SIG-M5 treated with dmso at 0.1 percent for 504 hours (cell line): ENCODE results near the gene CRYGB.
"Not testable (repeated sequence)": the region's sequence is repeated elsewhere in the genome, so short reads cannot be mapped to it uniquely, and the experiment has no call there.

Source experiments
- DNase-seq: peaks from one replicate; lab custom pipeline; 2025; ENCODE audit not compliant: unreplicated experiment; lab: John Stamatoyannopoulos, UW

The CRYGB gene

DNA sequence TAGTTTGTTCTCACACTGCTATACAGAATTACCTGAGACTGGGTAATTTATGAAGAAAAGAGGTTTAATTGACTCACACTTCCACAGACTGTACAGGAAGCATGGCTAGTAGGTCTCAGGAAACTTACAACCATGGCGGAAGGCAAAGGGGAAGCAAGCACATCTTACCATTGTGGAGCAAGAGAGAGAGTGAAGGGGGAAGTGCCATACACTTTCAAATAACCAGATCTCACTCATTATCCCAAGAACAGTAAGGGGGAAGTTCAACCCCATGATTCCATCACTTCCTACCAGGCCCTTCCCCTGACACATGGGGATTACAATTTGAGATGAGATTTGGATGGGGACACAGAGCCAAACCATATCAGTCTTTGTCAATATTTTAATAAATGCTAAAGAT, 5.0 kb upstream of the CRYGB start:
- peak; percentile 4 for DNase-seq

- no peak for DNase-seq
Observed at GRCh38 chr2:208150094-208150493, 4.1 kb upstream of the CRYGB start.

GRCh38 chr2:208148803-208149202, 2.8 kb upstream of the CRYGB start:
- no peak for DNase-seq

DNA sequence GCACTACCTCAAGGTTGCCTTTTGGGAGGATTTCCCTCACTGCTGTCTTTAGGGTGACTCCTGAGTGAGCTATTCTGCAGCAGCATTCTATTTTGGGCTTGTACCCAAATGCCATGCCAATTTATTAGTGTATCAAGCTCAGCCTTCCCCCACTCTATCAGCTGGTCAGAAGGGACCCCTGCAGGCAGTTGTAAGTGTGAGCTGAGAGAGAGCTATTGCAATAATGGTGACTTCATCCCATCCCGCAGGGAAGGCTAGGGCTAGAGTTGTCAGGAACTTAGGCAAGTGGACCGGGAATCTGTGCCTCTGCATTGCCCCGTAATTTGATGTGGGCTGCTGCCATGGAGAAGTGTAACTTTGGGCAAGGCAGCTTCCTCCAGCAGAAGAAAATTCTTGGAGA, 1.8 kb upstream of the CRYGB start:
- no peak for DNase-seq

GRCh38 chr2:208147008-208147407, 1.1 kb upstream of the CRYGB start:
- no peak for DNase-seq

DNA sequence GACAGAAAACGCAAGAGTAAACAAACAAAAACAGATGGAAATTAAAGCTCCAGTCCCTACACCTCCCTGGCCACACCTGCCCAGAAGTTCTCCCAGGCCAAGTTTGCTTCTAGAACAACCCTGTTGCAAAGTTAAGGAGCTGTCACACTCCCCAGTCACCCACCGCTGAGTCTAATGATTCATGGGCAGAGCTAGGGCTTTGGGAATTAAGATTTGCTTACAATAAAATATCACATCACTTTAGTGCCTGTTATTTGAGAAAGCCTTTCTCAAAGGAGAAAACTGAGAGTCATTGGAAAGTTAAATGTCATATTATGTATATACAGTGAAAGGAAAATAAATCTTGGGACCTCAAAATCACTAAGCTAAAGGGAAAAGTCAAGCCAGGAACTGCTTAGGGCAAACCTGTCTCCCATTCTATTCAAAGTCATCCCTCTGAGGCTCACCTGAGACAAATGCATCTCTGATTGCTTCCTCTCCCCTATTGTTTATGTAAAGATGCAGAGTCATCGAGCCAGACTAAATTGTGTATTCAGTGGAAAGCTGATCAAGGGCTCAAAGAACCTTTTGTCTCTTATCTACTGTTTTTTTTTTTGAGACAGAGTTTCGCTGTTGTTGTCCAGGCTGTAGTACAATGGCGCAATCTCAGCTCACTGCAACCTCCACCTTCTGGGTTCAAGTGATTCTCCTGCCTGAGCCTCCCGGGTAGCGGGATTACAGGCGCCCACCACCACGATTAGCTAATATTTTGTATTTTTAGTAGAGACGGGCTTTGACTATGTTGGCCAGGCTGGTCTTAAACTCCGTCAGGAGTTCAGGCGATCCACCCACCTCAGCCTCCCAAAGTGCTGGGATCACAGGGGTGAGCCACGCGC, 2.8 kb downstream of the CRYGB start:
- no peak for DNase-seq

DNA sequence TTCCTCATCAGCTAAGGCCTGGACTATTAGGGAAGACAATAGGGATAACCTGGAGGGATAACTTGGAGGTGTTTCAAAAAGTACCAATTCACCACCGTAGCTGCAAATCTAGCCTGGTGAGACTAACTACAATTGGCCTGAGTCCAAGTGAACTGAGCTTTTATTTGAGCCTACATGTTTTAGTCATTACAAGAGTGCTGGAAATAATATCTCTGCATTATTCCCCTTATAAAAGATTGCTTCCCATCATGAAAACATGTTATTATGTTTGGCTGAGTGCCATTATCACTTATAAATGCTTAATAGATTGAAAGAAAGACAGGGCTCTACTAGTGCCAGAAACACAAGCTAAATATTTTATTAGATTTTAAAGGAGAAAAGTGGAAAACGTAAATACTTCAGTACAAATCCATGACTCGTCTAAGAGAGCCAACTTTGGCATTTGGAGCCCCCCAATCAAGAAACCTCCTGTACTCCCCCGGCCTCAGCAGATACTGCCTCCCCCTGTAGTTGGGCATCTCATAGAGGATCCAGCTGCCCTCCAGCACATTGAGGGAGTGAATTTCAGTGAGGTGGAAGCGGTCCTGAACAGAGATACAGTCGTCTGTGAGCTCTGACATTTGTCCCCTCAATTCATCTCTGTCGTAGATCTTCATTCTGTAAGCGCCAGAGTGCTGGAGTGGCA, 3.6 kb downstream of the CRYGB start:
- DNase-seq: no peak

DNA sequence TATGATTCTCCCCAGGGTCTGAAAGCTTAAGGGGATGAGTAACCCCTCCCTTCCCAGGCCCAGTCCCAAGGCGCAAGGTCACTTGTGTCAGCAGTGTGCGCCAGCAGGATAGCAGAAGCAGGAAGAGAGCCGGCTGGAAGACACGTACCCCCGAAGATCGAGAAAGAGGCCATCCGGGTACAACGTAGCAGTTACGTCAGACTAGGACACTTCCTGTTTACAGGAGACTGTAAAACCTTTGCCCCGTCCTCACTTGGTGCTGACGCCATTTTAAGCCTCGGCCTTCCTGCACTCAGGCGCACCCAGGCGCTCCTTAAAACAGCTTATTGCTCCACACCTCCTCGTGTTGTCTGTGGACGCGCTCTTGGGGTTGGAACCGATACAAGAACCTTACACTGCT, 6.5 kb downstream of the CRYGB start:
- DNase-seq: no peak

DNA sequence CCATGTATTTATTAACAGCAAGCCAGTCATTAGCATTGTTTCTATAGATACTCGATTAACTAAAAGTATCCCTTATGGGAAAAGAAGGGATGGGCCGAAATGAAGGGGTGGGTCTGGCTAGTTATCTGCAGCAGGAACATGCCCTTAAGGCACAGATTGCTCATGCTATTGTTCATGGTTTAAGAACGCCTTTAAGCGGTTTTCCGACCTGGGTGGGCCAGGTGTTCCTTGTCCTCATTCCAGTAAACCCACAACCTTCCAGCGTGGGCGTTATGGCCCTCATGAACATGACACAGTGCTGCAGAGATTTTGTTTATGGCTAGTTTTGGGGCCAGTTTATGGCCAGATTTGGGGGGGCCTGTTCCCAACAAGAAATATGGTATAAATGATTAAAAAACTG, 7.6 kb downstream of the CRYGB start:
- not testable (repeated sequence) for DNase-seq

DNA sequence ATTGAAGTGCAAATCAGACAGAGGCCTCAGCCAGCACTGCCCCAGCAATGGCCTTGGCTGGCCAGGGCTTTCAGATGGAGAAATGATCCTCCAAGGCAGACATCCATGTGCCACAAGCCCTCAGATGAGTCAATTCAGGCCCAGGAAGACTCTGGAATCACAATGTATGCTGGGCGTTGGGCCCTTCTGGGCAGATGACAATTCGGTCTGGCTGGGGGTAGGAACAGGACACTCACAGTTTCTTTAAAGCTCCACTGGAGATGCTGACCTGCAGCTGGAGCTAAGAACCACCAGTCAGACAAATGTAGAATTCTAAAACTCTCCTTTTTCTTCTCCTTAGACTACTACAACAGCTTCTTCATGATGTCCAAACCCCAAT, 9.3 kb downstream of the CRYGB start:
- DNase-seq: no peak

GRCh38 chr2:208135794-208136715, 9.9 kb downstream of the CRYGB start:
- no peak for DNase-seq

- peak; percentile 64 for DNase-seq
Observed at GRCh38 chr2:208134928-208135586, 10.9 kb downstream of the CRYGB start.

GRCh38 chr2:208130712-208131110, 15.2 kb downstream of the CRYGB start:
- no peak for DNase-seq

DNA sequence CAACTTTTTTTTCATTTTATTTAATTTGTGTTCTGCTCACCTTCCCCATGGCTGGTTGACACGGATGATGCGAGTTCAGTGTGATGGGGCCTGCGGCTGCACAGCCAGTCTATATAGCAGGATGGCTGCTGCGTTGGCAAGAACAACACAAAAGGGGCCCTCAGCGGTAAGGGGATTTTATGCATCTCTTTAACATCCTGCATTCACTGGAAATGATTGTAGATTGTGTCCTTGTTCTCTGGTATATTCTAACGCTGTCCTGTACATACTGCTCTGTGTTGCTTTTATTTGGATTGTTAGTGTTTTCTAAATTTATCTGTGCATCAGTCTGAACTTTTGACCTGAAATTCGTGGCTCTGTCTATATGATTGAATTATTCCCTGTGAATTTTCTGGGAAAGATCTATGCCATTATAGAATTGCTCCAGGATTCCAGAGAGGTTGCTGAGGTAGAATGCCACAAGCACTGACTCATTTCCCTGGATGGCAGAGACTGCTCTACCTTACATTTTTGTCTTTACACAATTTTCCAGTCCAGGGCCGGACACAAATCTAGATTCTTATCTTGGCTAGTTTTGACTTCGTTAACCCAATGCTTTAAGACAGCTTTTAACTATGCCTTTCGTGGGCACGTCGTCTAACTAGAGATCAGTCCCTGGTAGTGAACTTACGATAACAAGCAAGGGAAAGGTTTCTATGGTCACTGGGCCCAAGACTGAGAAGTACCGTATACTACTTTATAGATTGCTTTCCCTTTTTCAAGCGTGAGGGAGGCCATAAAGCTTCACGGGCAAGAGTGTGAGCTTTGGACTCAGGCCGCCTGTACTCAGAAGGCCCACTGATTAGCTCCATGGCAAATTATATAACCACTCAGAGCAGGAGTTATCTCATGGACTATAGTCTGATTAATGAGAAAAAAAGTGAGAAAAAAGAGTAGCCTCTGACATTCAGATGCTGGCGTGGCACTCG, 15.9 kb downstream of the CRYGB start, which contains the start of gene CRYGC:
Gene CRYGC, minus strand, starts transcription at position 85 of the 968 bp plus-strand sequence. Its CDS starts 36 bp downstream, at position 49.
- DNase-seq: no peak

DNA sequence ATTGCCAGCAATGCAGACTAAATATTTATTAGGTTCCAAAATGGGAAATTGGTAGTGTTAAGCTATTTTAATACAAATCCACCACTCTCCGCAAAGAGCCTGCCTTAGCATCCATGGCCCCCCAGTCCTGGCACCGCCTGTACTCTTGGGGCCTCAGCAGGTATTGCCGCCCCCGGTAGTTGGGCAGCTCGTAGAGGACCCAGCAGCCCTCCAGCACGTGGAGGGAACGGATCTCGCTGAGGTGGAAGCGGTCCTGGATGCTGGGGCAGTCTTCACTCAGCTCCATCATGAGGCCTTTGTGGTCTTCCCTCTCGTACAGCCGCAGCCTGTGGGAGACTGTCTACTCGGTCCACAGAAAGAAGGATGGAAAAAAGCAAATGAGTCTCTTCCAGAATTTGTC, 17.8 kb downstream of the CRYGB start:
- DNase-seq: no peak

DNA sequence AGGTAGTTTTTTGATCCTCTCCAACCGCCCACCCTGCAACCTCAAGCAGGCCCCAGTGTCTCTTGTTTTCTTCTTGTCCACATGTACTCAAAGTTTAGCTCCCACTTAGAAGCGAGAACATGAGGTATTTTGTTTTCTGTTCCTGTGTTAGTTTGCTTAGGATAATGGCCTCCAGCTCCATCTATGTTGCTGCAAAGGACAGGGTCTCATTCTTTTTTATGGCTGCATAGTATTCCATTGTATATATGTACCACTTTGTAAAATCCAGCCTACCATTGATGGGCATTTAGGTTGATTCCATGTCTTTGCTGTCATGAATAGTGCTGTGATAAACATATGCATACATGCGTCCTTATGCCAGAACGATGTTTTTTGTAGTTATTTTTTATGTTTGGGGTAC, 18.9 kb downstream of the CRYGB start:
- DNase-seq: no peak

- DNase-seq: no peak
Observed at GRCh38 chr2:208125251-208125650, 20.7 kb downstream of the CRYGB start.

DNA sequence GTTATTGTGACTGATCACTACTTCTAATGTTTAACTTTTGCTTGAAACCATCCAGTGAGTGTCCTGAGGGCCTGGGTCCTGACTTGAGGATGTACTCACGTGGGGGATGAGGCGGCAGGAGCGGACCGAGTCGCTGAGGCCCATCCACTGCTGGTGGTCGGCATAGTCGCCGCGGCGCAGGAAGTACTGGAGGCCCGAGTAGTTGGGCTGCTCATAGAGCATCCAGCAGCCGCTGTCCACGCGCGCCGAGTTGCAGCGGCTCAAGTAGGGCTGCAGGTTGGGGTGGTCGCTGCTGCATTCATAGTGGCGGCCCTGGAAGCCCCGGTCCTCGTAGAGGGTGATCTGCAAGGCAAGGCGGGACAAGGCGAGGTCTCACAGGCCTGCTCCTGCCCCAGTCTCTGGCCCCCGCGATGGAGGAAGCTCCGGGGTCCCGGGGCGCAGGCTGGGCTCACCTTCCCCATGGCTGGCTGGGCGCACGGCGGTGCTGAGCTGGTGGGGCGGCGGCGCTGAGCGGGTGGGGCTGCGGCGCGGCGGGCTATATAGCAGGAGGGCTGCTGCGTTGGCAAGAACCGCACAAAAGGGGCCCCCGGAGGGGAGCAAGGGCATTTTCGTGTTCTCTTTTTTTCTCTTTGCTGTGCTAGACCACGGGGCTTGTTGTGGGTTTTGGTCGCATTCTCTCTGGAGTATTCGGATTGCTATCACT, 21.8 kb downstream of the CRYGB start, which contains the start of gene CRYGD:
Gene CRYGD, minus strand, starts transcription at position 512 of the 703 bp plus-strand sequence. Its CDS starts 51 bp downstream, at position 461.
- not testable (repeated sequence) for DNase-seq

DNA sequence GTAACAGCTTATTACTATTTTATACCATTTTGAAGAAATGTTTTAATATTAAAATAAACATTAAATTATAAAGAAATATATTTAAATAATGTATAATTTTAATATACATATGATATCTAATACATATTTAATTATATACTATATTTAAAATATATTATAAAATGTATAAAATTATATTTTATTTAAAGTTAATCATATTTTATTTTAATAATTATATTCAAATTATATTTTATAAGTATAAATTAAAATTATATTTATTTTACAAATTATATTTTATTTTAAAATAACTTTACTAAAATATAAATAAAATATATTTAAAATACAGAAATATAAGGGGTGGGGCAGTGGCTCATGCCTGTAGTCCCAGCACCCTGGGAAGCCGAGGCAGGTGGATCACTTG, 23.7 kb downstream of the CRYGB start:
- no peak for DNase-seq
